ENCODE results near the gene RALGAPB.

The RALGAPB gene

GRCh38 chr20:38543014-38543906 is 70.6 kb downstream of the RALGAPB start:
- TF ChIP-seq TAF1 (IDR thresholded peaks at IDR 0.05; ENCODE audit: low read depth) = no peak
- no peak for TF ChIP-seq YY1 (IDR thresholded peaks at IDR 0.05; ENCODE audit: low read depth)
- TF ChIP-seq, protein P1, sequence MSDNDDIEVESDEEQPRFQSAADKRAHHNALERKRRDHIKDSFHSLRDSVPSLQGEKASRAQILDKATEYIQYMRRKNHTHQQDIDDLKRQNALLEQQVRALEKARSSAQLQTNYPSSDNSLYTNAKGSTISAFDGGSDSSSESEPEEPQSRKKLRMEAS (IDR thresholded peaks at IDR 0.05) = no peak
- TF ChIP-seq NFIC (IDR thresholded peaks at IDR 0.05) = no peak
- TF ChIP-seq TCF12 (IDR thresholded peaks at IDR 0.05; ENCODE audit: low read depth) = no peak
- no peak for TF ChIP-seq FOXM1 (IDR thresholded peaks at IDR 0.05; ENCODE audit: borderline replicate concordance, low read depth)
- TF ChIP-seq CEBPB (IDR thresholded peaks at IDR 0.05) = no peak
- no peak for TF ChIP-seq EP300 (IDR thresholded peaks at IDR 0.05; ENCODE audit: borderline replicate concordance)
- TF ChIP-seq REST (IDR thresholded peaks at IDR 0.05; ENCODE audit: low read depth) = no peak
- TF ChIP-seq CREB1 (IDR thresholded peaks at IDR 0.05; ENCODE audit: low read depth) = no peak

GRCh38 chr20:38545771-38546170 is 73.1 kb downstream of the RALGAPB start:
- TF ChIP-seq CEBPB (IDR thresholded peaks at IDR 0.05) (no peak), EGR1 (IDR thresholded peaks at IDR 0.05) (no peak), NFIC (IDR thresholded peaks at IDR 0.05) (no peak), TEAD4 (IDR thresholded peaks at IDR 0.05) (no peak), TCF12 (IDR thresholded peaks at IDR 0.05; ENCODE audit: low read depth) (no peak), RAD21 (IDR thresholded peaks at IDR 0.05; ENCODE audit: low read depth) (no peak), TAF1 (IDR thresholded peaks at IDR 0.05; ENCODE audit: low read depth) (no peak), FOXM1 (IDR thresholded peaks at IDR 0.05; ENCODE audit: borderline replicate concordance, low read depth) (no peak), REST (IDR thresholded peaks at IDR 0.05; ENCODE audit: low read depth) (no peak), CREB1 (IDR thresholded peaks at IDR 0.05; ENCODE audit: low read depth) (no peak), YY1 (IDR thresholded peaks at IDR 0.05; ENCODE audit: low read depth) (no peak), USF1 (IDR thresholded peaks at IDR 0.05) (no peak), ZBTB7A (IDR thresholded peaks at IDR 0.05; ENCODE audit: low read depth) (no peak), EP300 (IDR thresholded peaks at IDR 0.05; ENCODE audit: borderline replicate concordance) (no peak)
- TF ChIP-seq, protein P1 (IDR thresholded peaks at IDR 0.05) = no peak

GRCh38 chr20:38547288-38548085 is 74.8 kb downstream of the RALGAPB start:
- no peak for TF ChIP-seq RAD21 (IDR thresholded peaks at IDR 0.05; ENCODE audit: low read depth)
- TF ChIP-seq, protein P1 (IDR thresholded peaks at IDR 0.05) = no peak
- TF ChIP-seq NFIC (IDR thresholded peaks at IDR 0.05) = no peak
- no peak for TF ChIP-seq CEBPB (IDR thresholded peaks at IDR 0.05)
- no peak for TF ChIP-seq YY1 (IDR thresholded peaks at IDR 0.05; ENCODE audit: low read depth)
- no peak for TF ChIP-seq CREB1 (IDR thresholded peaks at IDR 0.05; ENCODE audit: low read depth)
- TF ChIP-seq TEAD4 (IDR thresholded peaks at IDR 0.05) = no peak
- TF ChIP-seq FOXM1 (IDR thresholded peaks at IDR 0.05; ENCODE audit: borderline replicate concordance, low read depth) = no peak
- TF ChIP-seq USF1 (IDR thresholded peaks at IDR 0.05) = no peak
- TF ChIP-seq EGR1 (IDR thresholded peaks at IDR 0.05) = no peak
- TF ChIP-seq REST (IDR thresholded peaks at IDR 0.05; ENCODE audit: low read depth) = no peak
- no peak for TF ChIP-seq TAF1 (IDR thresholded peaks at IDR 0.05; ENCODE audit: low read depth)
- no peak for TF ChIP-seq TCF12 (IDR thresholded peaks at IDR 0.05; ENCODE audit: low read depth)
- TF ChIP-seq EP300 (IDR thresholded peaks at IDR 0.05; ENCODE audit: borderline replicate concordance) = no peak
- TF ChIP-seq ZBTB7A (IDR thresholded peaks at IDR 0.05; ENCODE audit: low read depth) = no peak

Measured in Ishikawa (cell line).